ENCODE results near the gene GAD1.

GAD1 gene

GRCh38 chr2:170818036-170818751, 1.5 kb downstream of the GAD1 start:
- no peak for DNase-seq (ENCODE audit: low read depth in 2 of 2)

DNA sequence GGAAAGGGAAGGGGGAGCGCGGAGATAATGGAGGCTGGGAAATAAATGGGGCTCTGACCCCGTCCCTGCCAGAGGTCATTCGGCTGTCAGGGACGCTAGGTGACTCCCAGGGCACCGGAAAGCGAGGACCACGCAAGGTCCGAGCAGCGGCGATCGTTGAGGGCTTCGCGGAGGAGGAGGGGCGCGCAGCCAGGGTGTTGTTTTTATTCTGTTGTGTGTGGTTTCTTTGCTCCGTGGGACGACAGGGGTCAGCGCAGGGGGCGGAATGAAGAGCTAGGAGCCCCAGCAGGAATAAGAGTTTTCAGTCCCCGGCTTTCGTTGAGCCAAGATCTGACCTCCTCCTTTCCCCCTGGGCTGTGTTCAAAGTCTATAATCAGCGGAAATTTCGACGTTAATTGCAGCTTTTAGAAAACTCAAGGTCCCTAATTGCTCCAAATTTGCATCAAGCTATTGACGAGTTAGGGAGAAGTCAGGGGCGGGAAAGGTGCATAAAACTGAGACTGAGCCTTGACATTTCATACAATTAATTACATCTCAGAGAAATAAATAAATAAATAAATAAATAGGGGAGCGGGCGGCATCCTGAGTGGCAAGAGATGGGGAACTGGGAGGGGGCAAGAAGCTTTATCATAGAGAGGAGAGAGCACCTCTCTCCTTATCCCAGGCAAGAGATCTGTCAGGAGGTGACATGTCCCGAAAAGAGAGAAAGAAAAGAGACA, 2.2 kb downstream of the GAD1 start:
- DNase-seq (ENCODE audit: low read depth in 2 of 2) = no peak

GRCh38 chr2:170819680-170820664, 3.3 kb downstream of the GAD1 start:
- no peak for DNase-seq (ENCODE audit: low read depth in 2 of 2)

DNA sequence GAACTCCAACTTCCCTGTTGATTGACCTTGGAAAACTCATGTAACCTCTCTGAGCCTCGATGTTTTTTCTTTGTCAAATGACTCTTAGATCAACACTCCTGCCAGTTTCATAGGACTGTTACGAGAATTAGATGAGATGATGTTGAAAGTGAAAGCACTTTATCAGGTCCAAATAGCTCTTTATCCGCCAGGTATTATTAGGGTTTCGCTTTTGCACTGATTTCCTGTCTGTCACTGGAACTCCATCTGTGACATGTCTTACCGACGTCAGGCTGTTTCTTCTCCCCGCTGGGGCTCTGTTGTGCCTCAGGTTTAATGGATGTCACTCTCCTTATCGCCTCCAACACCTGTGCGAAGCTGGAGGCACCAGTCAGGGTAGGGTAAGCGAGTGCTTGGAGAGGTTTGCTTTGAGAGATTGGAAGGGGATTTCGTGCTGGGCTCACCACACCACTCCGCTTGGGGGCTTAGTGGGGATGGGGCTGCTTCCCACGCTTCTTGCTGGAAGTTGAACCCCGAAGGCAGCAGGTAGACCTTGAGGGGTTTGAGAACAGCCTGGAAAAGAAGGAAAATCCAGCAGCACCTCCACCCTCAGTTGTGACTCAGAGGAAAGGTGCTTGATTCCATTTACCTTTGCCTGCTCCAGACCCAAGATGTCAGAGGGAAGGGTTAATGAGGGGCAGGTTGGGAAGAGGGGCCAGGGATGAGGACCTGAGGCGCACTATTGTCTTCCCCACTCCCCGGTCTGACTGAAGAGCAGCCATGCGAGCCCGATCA, 4.3 kb downstream of the GAD1 start:
- no peak for DNase-seq (ENCODE audit: low read depth in 2 of 2)

GRCh38 chr2:170821531-170822289, 5.0 kb downstream of the GAD1 start:
- no peak for DNase-seq (ENCODE audit: low read depth in 2 of 2)

GRCh38 chr2:170822290-170823087, 5.8 kb downstream of the GAD1 start:
- DNase-seq (ENCODE audit: low read depth in 2 of 2) = peak in 1 of 2 donors; percentile 26

DNA sequence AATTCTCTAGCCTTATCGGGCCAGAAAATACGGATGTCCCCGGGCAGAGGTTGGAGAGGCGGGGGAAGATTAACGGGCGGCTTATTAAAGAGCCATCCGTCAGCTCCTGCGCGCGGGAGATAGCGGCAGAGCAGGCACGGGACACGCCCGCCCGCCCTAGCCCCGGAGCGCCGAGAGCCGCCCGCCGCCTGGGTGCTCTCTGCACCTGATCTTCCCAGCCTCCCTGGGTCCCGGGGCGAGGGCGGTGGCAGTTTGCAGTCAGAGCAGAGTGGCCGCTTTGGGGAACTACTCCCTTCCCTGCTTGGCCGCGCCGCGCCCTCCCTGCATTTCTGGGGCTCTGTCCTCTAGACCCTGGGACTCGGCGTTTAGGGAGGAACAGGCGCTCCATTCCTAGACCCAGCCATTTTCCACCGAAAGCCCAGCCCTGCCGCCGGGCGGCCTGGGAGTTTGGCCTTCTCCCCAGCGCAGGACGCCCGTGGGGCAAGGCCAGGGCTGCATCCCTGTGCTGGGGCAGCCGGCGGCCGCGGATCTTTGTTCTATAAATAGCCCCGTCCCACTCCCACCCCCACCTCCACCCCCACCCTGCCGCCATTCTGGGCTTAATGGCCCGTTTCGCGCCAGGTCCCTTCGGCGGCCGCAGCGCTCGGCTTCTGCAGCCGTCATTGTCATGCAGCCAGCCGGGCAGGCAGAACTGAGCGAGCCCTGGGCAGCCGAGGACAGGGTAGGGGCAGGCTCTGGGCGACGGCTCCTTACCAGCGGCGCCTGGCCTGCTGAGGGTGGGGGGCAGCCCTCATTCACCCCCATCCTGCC, 6.6 kb downstream of the GAD1 start:
- DNase-seq (ENCODE audit: low read depth in 2 of 2) = peak in 1 of 2 donors; percentile 20

- DNase-seq (ENCODE audit: low read depth in 2 of 2) = no peak
Measured at GRCh38 chr2:170823898-170824215, 7.2 kb downstream of the GAD1 start.

DNA sequence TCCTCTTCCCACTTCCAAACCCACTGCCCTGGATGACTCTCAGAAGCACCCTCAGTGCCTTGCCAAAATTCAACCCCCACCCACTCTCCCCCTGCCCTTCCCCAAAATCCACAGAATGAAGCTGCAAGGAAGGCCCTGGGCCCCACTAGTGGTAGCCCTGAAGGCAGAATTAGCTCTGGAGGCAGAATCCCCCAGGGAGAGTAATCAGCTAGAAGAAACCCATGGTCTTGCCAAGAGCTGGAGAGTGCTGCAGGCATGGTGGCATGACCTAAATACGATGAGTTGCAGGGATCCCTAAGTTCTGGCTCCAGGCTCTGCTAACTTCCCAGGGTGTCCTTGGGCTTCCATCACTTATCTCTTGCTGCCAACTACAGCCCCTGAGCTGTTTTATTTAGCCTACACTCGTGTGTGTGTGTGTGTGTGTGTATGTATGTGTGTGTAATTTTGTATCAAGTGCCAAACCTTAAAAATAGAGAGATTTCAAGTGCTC, 7.9 kb downstream of the GAD1 start:
- no peak for DNase-seq (ENCODE audit: low read depth in 2 of 2)

GRCh38 chr2:170827841-170828532, 11.3 kb downstream of the GAD1 start:
- no peak for DNase-seq (ENCODE audit: low read depth in 2 of 2)

DNA sequence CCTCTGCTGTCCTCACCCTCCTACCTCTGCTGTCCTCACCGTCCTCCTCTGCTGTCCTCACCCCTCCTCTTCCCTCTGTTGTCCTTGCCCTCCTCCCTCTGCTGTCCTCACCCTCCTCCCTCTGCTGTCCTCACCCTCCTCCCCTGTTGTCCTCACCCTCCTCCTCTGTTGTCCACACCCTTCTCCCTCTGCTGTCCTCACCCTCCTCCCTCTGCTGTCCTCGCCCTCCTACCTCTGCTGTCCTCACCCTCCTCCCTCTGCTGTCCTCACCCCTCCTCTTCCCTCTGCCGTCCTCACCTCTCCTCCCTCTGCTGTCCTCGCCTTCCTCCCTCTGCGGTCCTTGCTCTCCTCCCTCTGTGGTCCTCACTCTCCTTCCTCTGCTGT, 11.8 kb downstream of the GAD1 start:
- no peak for DNase-seq (ENCODE audit: low read depth in 2 of 2)

- no peak for DNase-seq (ENCODE audit: low read depth in 2 of 2)
Measured at GRCh38 chr2:170829036-170829435, 12.3 kb downstream of the GAD1 start.

DNA sequence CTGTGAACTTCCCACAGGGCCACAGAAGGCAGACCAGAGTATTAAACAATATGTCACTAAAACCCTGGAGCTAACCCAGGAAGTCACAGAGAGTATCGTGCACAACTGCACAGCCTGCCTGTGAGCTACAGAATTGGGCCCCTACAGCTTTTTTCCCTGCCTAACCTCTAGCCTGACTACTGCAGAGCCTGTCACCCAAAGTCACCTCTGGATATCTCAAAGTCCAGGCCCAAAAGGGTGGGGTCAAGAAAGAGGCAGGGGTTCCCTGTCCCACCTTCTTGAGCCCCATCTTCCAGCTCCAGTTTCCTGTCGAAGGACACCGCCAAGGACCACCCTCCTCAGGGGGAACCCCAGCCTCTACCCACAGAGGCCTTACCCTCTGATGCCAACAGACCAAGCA, 13.5 kb downstream of the GAD1 start:
- DNase-seq (ENCODE audit: low read depth in 2 of 2) = no peak

GRCh38 chr2:170831115-170831514, 14.4 kb downstream of the GAD1 start:
- DNase-seq (ENCODE audit: low read depth in 2 of 2) = no peak

DNA sequence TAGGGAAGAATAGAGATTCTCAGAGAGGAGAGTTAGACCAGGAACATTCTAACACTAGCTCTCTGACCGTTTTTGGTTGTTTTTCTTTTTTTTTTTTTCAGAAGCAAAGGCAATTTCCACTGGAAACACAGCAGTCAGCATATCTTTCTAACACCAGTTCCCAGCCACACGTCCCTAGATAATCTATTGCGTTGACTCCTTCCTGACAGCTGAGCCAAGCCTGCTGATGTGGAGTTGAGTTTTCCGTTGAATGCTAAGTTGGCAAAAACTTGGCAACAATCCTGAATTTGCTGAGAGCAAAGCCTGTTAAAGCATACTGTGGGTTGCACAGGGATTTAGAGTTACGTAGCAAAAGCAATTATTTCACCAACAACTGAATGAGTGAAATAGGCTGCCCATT, 19.3 kb downstream of the GAD1 start:
- no peak for DNase-seq (ENCODE audit: low read depth in 2 of 2)

GRCh38 chr2:170840717-170841210, 24.1 kb downstream of the GAD1 start:
- DNase-seq (ENCODE audit: low read depth in 2 of 2) = no peak

DNA sequence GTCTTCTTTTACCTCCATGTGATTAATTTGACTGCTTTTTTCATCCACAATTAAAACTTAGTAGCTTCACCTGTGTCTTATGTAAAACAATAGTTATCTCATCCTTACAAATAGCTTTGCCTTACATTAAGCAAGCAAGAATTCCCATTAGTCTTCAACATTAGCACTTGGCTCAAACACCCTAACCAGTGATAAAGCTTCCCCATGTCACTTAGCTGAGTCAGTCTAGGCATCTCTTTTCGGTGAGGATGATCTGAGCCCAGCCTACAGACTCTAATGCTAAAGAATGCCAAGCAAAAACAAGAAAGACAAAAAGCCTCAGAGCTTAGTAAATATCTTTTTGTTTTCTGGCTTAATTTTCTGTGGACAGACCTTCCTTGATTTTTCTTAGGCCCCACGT, 26.1 kb downstream of the GAD1 start:
- DNase-seq (ENCODE audit: low read depth in 2 of 2) = no peak

- no peak for DNase-seq (ENCODE audit: low read depth in 2 of 2)
Measured at GRCh38 chr2:170843656-170844055, 27.0 kb downstream of the GAD1 start.
